Measurements from ENCODE around the gene BGLAP. TPM values are rescaled to one million over a fixed set of nuclear protein-coding genes. Genes with fewer than 3 reads are reported as not detected.

BGLAP gene
- total and polyA plus RNA-seq, 2 experiments from 2014 or later = 0.17 to 0.64 TPM

GRCh38 chr1:156262461-156263287 is 20.7 kb downstream of the BGLAP start:
- no peak overlapping the region for H3K4me3 ChIP-seq
- no peaks in the 10 kb centered on the region for H3K27me3 ChIP-seq
- H4K20me1 ChIP-seq (ENCODE audit: insufficient read depth, poor library complexity, severe bottlenecking) = no peaks in the 10 kb centered on the region
- no peak for DNase-seq (ENCODE audit: low spot score)
- 94% methylated on average over 9 of the region's 9 CpGs for WGBS (ENCODE audit: low lambda C conversion rate, missing lambda C conversion rate)
- no peak overlapping the region for H2AFZ ChIP-seq
- no peaks in the 10 kb centered on the region for H3K4me1 ChIP-seq (ENCODE audit: insufficient read depth)
- H3K9me2 ChIP-seq (replicated peaks; ENCODE audit: insufficient read depth) = no peaks in the 10 kb centered on the region
- peaks cover 3% of the 10 kb centered on the region for H3K36me3 ChIP-seq (replicated peaks; ENCODE audit: insufficient read depth, low read depth)
- H3K27ac ChIP-seq = no peak overlapping the region
- H3K4me2 ChIP-seq = no peak overlapping the region
- H3K79me2 ChIP-seq = no peaks in the 10 kb centered on the region
- H3K9me3 ChIP-seq (ENCODE audit: low read depth) = no peaks in the 10 kb centered on the region
- TF ChIP-seq EZH2phosphoT487 (IDR thresholded peaks at IDR 0.05; ENCODE audit: low read depth, severe bottlenecking, unreplicated experiment) (no peak), EZH2 (IDR thresholded peaks at IDR 0.05; ENCODE audit: borderline replicate concordance) (no peak), CTCF (IDR thresholded peaks at IDR 0.05; ENCODE audit: poor library complexity) (no peak)

GRCh38 chr1:156263288-156263655 is 21.3 kb downstream of the BGLAP start:
- no peak overlapping the region for H3K4me3 ChIP-seq
- no peaks in the 10 kb centered on the region for H3K9me3 ChIP-seq (ENCODE audit: low read depth)
- H3K79me2 ChIP-seq = no peaks in the 10 kb centered on the region
- no peak for DNase-seq (ENCODE audit: low spot score)
- H4K20me1 ChIP-seq (ENCODE audit: insufficient read depth, poor library complexity, severe bottlenecking) = no peaks in the 10 kb centered on the region
- TF ChIP-seq EZH2 (IDR thresholded peaks at IDR 0.05; ENCODE audit: borderline replicate concordance) = no peak
- WGBS (ENCODE audit: low lambda C conversion rate, missing lambda C conversion rate) = 92% methylated on average over 9 of the region's 9 CpGs
- no peaks in the 10 kb centered on the region for H3K36me3 ChIP-seq (replicated peaks; ENCODE audit: insufficient read depth, low read depth)
- no peaks in the 10 kb centered on the region for H3K27me3 ChIP-seq
- no peaks in the 10 kb centered on the region for H3K4me1 ChIP-seq (ENCODE audit: insufficient read depth)
- no peak overlapping the region for H2AFZ ChIP-seq
- no peak overlapping the region for H3K27ac ChIP-seq
- no peaks in the 10 kb centered on the region for H3K9me2 ChIP-seq (replicated peaks; ENCODE audit: insufficient read depth)
- H3K4me2 ChIP-seq = no peak overlapping the region

- Histone ChIP-seq H3K27ac (no peak overlapping the region), H3K36me3 (replicated peaks; ENCODE audit: insufficient read depth, low read depth) (no peaks in the 10 kb centered on the region), H3K79me2 (no peaks in the 10 kb centered on the region), H3K4me3 (no peak overlapping the region), H3K27me3 (no peaks in the 10 kb centered on the region), H3K4me2 (no peak overlapping the region), H3K4me1 (ENCODE audit: insufficient read depth) (no peaks in the 10 kb centered on the region), H3K9me3 (ENCODE audit: low read depth) (no peaks in the 10 kb centered on the region), H2AFZ (no peak overlapping the region), H3K9me2 (replicated peaks; ENCODE audit: insufficient read depth) (no peaks in the 10 kb centered on the region), H4K20me1 (ENCODE audit: insufficient read depth, poor library complexity, severe bottlenecking) (no peaks in the 10 kb centered on the region)
- TF ChIP-seq CTCF (IDR thresholded peaks at IDR 0.05; ENCODE audit: poor library complexity) (no peak), EZH2 (IDR thresholded peaks at IDR 0.05; ENCODE audit: borderline replicate concordance) (no peak), EZH2phosphoT487 (IDR thresholded peaks at IDR 0.05; ENCODE audit: low read depth, severe bottlenecking, unreplicated experiment) (no peak)
- WGBS (ENCODE audit: low lambda C conversion rate, missing lambda C conversion rate) = 97% methylated on average over 13 of the region's 13 CpGs
- DNase-seq (ENCODE audit: low spot score) = no peak
These were observed 24.1 kb downstream of the BGLAP start for GRCh38 chr1:156266051-156266450.

- Histone ChIP-seq H3K4me1 (ENCODE audit: insufficient read depth) (no peaks in the 10 kb centered on the region), H3K4me2 (no peak overlapping the region), H3K36me3 (replicated peaks; ENCODE audit: insufficient read depth, low read depth) (no peaks in the 10 kb centered on the region), H4K20me1 (ENCODE audit: insufficient read depth, poor library complexity, severe bottlenecking) (no peaks in the 10 kb centered on the region), H3K27ac (no peak overlapping the region), H3K9me3 (ENCODE audit: low read depth) (no peaks in the 10 kb centered on the region), H3K79me2 (no peaks in the 10 kb centered on the region), H3K4me3 (no peak overlapping the region), H3K9me2 (replicated peaks; ENCODE audit: insufficient read depth) (no peaks in the 10 kb centered on the region), H3K27me3 (no peaks in the 10 kb centered on the region), H2AFZ (no peak overlapping the region)
- 86% methylated on average over 4 of the region's 4 CpGs for WGBS (ENCODE audit: low lambda C conversion rate, missing lambda C conversion rate)
- TF ChIP-seq EZH2 (IDR thresholded peaks at IDR 0.05; ENCODE audit: borderline replicate concordance) (no peak), EZH2phosphoT487 (IDR thresholded peaks at IDR 0.05; ENCODE audit: low read depth, severe bottlenecking, unreplicated experiment) (no peak), CTCF (IDR thresholded peaks at IDR 0.05; ENCODE audit: poor library complexity) (no peak)
- no peak for DNase-seq (ENCODE audit: low spot score)
These were observed 26.4 kb downstream of the BGLAP start for GRCh38 chr1:156268336-156268735.

All from hepatocyte (in vitro differentiated cells).